Activated naive CD4-positive, alpha-beta T cell treated with Interleukin-2 at 50 U/mL for 16 hours (primary cell): Measurements from ENCODE around the gene S100A12.
"Not testable (repeated sequence)": the region's sequence is repeated elsewhere in the genome, so short reads cannot be mapped to it uniquely, and the experiment has no call there.

ENCODE experiments used
- DNase-seq: peaks from one replicate; pipeline ENCODE4 v3.0.0-alpha.2; 2020

The S100A12 gene

GRCh38 chr1:153375511-153375910 lies at the start of gene S100A12:
TSS of gene S100A12 (minus strand) at chr1:153375621. CDS start at chr1:153374592, 1,029 bp downstream.
- DNase-seq: no peak

GRCh38 chr1:153422450-153423068 lies 47.1 kb upstream of the S100A12 start:
- peak; percentile 66 for DNase-seq

- no peak for DNase-seq
Measured at GRCh38 chr1:153420306-153420705, 44.9 kb upstream of the S100A12 start.

- not testable (repeated sequence) for DNase-seq
Measured at GRCh38 chr1:153419436-153419793, 44.0 kb upstream of the S100A12 start.

GRCh38 chr1:153418758-153419435 lies 43.5 kb upstream of the S100A12 start:
- not testable (repeated sequence) for DNase-seq

GRCh38 chr1:153417136-153417888 lies 41.9 kb upstream of the S100A12 start:
- DNase-seq: no peak

- DNase-seq: no peak
Measured at GRCh38 chr1:153415850-153416570, 40.6 kb upstream of the S100A12 start, which contains the start of gene S100A7A. TSS of gene S100A7A (plus strand) at chr1:153416520. CDS start at chr1:153418083, 1,563 bp downstream.

GRCh38 chr1:153413961-153414360 lies 38.5 kb upstream of the S100A12 start:
- DNase-seq: not testable (repeated sequence)

- DNase-seq: not testable (repeated sequence)
Measured at GRCh38 chr1:153407274-153407673, 31.9 kb upstream of the S100A12 start.

GRCh38 chr1:153405825-153406599 lies 30.6 kb upstream of the S100A12 start:
- DNase-seq: not testable (repeated sequence)

- DNase-seq: peak; percentile 57
Measured at GRCh38 chr1:153404768-153405167, 29.3 kb upstream of the S100A12 start.

- DNase-seq: no peak
Measured at GRCh38 chr1:153404086-153404635, 28.7 kb upstream of the S100A12 start.

- no peak for DNase-seq
Measured at GRCh38 chr1:153403421-153404085, 28.1 kb upstream of the S100A12 start.

- DNase-seq: no peak
Measured at GRCh38 chr1:153402226-153402625, 26.8 kb upstream of the S100A12 start.

GRCh38 chr1:153401461-153401860 lies 26.0 kb upstream of the S100A12 start:
- DNase-seq: no peak

GRCh38 chr1:153400244-153400643 lies 24.8 kb upstream of the S100A12 start:
- DNase-seq: no peak

- no peak for DNase-seq
Measured at GRCh38 chr1:153399401-153400055, 24.1 kb upstream of the S100A12 start.

GRCh38 chr1:153397924-153398651 lies 22.7 kb upstream of the S100A12 start:
- no peak for DNase-seq

- DNase-seq: no peak
Measured at GRCh38 chr1:153397051-153397923, 21.9 kb upstream of the S100A12 start.
